GM11168 (cell line): ENCODE data around the gene EBF4.
"Not testable (repeated sequence)": the region's sequence is repeated elsewhere in the genome, so short reads cannot be mapped to it uniquely, and the experiment has no call there.

ENCODE experiments used
- in situ Hi-C: fragments of 300-500 bp; cut with MboI; formaldehyde crosslinking; loops from one replicate; pipeline ENCODE4 v1.12.0; 2022; ENCODE audit warnings: low sequenced_read_pairs; ENCODE audit not compliant: unreplicated experiment

EBF4 gene

DNA sequence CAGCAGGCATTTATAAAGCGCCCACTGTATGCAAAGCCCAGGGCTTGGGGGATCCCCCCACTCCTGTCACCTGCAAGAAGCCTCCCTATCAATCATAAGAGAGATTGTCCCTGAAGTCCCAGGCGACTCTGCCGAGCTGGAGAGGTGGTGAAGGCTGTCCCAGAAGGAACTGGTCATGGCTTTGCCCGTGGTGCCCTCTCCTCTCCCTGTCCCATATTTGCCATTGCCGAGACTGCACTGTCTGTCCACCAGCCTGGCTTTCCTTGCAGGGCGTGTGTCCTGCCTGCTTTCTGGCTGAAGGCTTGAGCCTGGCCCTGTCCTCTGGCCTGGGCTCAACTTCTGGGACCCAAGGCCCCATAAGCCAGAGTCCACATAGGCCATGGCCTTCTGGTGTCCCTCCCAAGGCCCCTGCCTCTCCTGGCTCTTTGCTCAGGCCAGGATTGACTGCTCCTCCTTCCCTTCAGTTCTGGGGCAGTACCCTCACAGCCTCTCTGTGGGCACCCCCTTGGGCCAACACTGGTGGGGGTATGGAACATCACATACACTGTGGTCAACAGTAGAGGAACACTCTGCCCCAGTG is 61.0 kb downstream of the EBF4 start:
- in situ Hi-C loops, result no loop called here

DNA sequence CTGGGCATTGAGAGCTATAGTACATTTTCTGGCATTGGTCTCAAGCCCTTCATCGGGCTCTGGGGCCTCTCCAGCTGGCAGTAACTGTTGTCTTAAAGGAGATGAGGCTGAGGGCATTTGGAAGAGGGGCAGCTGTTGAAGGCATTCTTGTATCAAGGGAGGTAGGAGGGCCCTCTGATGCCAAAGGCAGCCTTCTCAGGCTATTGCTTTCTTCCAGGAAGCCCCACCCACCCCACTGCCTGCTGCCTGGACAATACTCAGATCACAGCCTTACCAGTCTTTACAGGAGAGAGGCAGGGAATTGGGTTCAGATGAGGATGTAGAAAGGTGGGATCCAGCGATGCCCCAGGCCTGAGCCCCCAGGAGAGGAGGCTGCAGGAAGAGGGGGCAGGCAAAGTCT is 61.8 kb downstream of the EBF4 start:
- in situ Hi-C loops, result no loop called here

- in situ Hi-C loops, result no loop called here
Measured at GRCh38 chr20:2755451-2756055, 63.0 kb downstream of the EBF4 start.

DNA sequence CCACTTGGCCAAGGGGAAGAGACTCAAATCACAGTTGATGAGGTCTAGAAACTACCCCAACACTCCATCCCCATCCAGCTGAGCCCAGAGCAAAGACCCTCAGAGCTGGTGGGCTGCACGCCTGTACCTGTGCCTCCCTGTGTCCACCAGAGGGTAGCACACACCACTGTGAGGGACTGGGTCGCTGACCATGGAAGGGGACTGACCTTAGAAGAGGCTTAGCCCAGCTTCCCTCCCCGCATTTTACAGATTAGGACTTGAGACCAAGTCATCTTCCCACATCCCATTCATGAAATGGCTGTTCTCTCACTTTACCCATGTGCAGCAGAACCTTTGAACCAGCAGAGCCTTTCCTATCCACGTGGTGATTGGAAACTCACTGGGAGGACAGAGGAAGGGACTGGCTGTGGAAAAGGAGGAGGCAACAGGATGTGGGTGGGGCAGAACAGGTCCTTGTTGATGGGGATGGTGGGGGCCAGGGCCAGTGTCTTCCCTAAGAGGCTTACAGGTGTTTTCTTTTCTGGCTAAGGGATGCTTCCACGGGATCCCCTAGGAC is 63.6 kb downstream of the EBF4 start:
- in situ Hi-C loops, result no loop called here

- in situ Hi-C loops, result no loop called here
Measured at GRCh38 chr20:2757001-2757400, 64.4 kb downstream of the EBF4 start.

- in situ Hi-C loops, result no loop called here
Measured at GRCh38 chr20:2757969-2758368, 65.4 kb downstream of the EBF4 start.

DNA sequence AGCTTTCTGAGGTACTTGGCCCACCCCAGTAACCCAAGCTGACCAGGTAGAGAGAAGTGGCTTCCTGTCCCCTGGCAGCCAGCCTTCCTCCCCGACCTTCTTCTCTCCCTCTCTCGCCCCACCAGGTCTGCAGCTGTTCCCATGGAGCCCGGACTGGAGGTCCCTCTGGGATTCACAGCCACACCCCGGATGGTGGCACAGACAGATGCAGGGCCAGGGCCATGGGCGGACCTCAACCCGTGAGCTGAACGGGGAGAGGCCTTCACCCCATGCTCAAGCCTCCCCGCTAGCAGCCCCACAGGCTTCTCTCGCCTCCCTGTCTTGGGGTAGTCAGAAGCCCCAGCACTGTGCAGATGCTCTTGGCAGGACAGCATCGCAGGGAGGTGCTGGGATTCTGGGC is 66.6 kb downstream of the EBF4 start:
- in situ Hi-C loops, result no loop called here

- in situ Hi-C loops, result no loop called here
Measured at GRCh38 chr20:2759603-2760296, 67.2 kb downstream of the EBF4 start.

DNA sequence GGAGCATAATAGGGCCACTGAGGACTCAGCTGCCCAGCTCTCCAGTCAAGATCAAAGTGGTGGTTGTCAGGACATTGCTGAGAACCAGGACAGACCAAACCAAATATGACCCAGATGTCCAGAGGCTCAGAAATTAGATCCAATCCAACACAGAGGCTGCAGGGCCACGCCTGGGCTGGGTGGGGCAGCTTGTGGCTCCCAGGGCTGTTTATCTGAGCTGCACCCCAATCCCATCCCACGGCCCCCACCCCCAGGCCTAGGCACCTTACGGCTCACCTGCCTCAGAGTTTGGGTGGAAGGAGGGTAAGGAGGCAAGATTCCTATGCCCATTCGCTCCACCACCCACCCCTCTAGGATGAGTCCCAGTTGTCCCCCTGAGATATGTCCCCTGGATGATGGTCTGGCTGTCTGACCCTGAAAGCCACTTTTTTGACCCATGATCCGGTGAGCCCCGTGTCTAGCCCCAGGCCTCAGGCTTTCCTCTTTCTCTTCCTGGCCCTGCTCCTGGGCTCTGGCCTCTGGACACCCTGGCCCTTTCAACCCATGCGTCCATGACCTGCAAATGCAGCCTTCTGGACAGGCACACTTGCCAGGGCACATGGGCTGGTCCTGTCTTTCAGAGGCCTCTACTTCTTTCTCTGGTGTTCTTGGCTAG is 67.8 kb downstream of the EBF4 start:
- in situ Hi-C loops, result no loop called here

DNA sequence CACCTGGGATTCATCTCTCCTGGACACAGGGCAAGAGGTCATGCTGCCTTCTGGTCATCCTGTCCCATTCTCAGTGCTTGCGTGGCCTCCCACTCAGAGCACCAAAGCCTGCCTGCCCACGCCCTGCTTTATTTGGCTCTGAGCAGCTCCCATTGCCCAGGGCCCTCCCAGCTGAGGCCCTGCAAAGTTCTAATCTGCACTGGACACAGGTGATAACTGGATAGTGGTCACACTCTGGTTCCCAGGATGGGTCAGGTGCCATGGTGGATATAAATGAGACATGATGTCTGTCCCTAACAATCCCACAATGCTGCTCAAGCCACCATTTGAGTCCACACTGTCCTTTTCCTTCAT is 68.3 kb downstream of the EBF4 start:
- in situ Hi-C loops, result no loop called here

DNA sequence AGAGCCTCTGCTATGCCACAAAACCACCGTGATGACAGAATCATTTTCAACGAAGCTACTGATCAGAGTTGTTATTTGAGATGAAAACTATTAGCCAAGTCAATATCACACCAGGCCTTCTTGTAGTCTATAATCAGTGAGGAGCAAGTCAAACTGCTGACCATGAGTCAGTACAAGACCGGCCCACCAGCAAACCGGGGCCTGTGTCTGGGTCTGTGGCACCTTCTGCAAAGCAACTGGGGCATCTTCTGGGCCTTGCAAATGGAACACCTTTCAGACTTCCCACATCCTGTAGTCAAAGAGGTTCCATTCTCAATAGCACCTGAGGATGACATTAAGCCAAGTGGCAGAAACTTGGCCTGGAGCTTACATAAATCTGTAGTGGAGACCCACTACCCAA is 69.3 kb downstream of the EBF4 start:
- in situ Hi-C loops, result no loop called here

- in situ Hi-C loops, result no loop called here
Measured at GRCh38 chr20:2762578-2763131, 70.1 kb downstream of the EBF4 start.

GRCh38 chr20:2763186-2763585 is 70.6 kb downstream of the EBF4 start:
- in situ Hi-C loops, result no loop called here

GRCh38 chr20:2767768-2768631 is 75.4 kb downstream of the EBF4 start:
- in situ Hi-C loops, result no loop called here

- in situ Hi-C loops, result no loop called here
Measured at GRCh38 chr20:2768632-2769015, 76.0 kb downstream of the EBF4 start.

DNA sequence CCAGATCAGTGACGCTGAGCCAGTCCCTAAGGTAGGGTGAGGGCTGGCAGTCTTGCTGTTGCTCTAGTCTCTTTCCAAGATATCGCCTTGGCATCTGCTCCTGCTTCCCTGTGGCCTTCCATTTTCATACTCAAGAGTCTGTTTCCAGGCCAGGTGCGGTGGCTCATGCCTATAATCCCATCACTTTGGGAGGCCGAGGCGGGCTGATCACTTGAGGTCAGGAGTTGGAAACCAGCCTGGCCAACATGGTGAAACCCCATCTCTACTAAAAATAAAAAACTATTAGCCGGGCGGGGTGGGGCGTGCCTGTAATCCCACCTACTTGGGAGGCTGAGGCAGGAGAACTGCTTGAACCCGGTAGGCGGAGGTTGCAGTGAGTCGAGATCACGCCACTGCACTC is 77.5 kb downstream of the EBF4 start:
- in situ Hi-C loops, result not testable (repeated sequence)

DNA sequence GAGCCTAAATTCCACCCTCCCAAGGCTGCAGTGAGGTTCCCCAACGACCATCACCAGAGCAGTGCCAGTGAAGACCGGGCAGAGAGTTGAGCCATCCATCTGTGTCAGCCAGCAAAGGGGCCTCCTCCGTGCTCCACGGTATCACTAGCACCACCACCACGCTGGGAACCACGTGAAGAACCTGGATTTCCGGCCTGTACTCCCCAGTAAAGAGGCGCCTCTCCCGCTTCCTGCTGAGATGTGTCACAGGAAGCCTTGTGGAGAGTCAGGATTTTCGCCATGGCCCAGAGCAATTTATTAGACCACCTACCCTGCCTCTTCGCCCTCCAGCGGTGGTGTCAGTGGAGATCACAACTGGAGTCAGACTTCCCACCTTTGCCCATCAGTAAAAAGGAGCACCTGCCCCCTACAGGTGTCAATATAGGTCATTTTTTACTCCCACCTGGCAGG is 79.1 kb downstream of the EBF4 start:
- in situ Hi-C loops, result no loop called here

DNA sequence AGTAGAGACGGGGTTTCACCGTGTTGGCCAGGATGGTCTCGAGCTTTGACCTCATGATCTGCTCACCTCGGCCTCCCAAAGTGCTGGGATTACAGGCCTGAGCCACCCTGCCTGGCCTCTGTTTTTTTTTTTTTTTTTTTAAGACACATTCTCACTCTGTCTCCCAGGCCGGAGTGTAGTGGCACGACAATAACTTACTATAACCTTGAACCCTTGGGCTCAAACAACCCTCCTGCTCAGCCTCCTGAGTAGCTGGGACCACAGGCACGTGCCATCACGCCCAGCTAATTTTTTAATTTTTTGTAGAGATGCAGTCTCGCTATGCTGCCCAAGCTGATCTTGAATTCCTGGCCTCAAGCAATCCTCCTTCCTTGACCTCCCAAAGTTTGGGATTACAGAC is 81.2 kb downstream of the EBF4 start:
- in situ Hi-C loops, result no loop called here

GRCh38 chr20:2775139-2775538 is 82.6 kb downstream of the EBF4 start:
- in situ Hi-C loops, result no loop called here
